ENCODE measurements around the gene PGS1. TPM values are rescaled to one million over a fixed set of nuclear protein-coding genes. Genes with fewer than 3 reads are reported as not detected.
A peak's percentile ranks its signal among the peaks of the same experiment; 100 is the strongest.

PGS1 gene
- total RNA-seq, 2 donors from 2014 or later: 33.3 to 40.2 TPM

DNA sequence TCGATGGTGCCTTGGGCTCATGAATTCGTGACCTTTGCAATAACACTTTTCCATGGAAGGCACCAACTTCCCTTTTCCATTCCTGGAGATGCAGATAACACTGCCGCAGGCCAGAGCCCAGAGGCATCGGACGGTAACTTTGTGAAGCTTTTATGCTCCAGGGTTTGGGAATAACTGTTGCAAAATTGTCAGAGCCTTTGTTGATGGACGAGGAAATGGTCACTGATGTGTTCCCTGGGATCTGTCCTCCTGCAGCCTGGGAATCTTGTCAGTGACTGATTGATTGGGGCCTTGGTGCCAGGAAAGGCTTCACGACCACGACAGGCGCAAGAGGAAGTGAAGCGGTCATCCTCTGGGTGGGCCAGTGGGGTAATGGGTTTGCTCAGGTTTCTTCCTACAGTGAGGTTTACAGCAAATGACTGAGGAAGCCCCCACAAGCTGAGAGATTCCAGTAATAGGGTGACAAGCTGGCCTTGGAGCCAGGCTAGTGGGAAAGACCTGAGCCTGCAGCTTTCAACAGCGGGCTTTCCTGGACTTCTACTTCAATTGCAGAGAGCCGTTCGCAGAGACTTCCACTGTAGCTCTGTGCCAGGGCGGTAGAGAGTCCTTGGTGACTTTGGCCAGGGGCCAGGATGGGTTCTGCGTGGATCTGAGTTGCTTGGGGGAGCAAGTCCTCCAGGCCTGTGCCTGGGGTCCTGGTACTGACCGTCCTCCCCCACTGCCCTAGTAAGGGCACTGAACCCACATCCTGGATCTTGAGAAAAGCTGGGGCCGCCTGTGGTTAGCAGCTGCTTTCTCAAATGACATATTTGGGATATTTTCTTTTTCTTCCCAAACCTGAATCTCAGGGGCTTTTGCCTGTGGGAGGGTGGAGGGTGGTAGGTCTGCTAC lies 37.6 kb downstream of the PGS1 start:
- Histone ChIP-seq H3K4me1 (peaks cover 41% of the 10 kb centered on the region), H3K4me3 (no peak overlapping the region)

DNA sequence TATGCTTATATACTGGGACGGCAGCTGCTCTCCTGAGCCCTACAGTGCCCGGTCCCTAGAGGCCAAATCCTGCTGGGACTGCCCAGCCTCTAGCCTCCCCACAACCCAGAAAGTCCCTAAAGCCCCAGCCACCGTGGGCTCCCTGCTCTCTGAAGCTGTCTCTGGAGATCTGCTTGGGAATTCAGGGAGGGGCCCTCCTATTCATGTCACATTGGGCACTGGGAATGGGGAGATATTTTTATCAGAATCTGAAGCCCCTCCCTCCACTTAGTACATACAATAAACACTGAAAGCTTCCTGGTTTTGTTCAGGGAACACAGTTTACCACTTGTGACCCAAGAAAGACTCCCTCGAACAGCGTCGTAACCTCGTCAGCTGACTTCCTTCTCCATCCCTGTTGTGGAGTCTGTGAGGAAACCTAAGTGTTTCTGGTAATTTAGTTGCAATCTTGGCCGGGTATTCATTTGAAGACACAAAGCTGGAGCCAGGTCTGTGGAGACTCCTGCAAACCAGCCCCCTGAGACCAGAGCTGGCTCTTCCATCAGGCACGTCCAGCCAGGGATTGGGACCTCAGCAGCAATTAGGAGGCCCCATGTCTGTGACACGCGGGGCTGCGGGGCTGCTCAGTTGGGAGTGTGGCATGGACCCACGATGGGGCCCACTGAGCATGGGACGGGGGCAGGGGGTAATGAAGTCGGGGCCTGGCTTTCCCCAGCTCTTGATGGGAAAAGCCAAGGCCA lies 38.5 kb downstream of the PGS1 start:
- peak overlapping the region; percentile 85 for H3K27ac ChIP-seq
- no peaks in the 10 kb centered on the region for H3K27me3 ChIP-seq
- no peaks in the 10 kb centered on the region for H3K36me3 ChIP-seq
- no peaks in the 10 kb centered on the region for H3K9me3 ChIP-seq
- peak; percentile 65 for DNase-seq
- no peak overlapping the region for H3K4me3 ChIP-seq
- H3K9ac ChIP-seq (ENCODE audit: low read depth in 2 of 2, low read length in 2 of 2): peak overlapping the region; percentile 36 to 72
- TF ChIP-seq, protein P1, sequence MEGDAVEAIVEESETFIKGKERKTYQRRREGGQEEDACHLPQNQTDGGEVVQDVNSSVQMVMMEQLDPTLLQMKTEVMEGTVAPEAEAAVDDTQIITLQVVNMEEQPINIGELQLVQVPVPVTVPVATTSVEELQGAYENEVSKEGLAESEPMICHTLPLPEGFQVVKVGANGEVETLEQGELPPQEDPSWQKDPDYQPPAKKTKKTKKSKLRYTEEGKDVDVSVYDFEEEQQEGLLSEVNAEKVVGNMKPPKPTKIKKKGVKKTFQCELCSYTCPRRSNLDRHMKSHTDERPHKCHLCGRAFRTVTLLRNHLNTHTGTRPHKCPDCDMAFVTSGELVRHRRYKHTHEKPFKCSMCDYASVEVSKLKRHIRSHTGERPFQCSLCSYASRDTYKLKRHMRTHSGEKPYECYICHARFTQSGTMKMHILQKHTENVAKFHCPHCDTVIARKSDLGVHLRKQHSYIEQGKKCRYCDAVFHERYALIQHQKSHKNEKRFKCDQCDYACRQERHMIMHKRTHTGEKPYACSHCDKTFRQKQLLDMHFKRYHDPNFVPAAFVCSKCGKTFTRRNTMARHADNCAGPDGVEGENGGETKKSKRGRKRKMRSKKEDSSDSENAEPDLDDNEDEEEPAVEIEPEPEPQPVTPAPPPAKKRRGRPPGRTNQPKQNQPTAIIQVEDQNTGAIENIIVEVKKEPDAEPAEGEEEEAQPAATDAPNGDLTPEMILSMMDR (IDR thresholded peaks at IDR 0.05): no peak
- peaks cover 33% of the 10 kb centered on the region for H3K4me1 ChIP-seq
- intact Hi-C loops (cut with DNase I): no loop called here

More for the DNA sequence above, 37.6 kb downstream of the PGS1 start:
- TF ChIP-seq, protein P1 (IDR thresholded peaks at IDR 0.05): no peak
- Histone ChIP-seq H3K9me3 (no peaks in the 10 kb centered on the region), H3K27ac (peak overlapping the region; percentile 85), H3K9ac (ENCODE audit: low read depth in 2 of 2, low read length in 2 of 2) (peak overlapping the region; percentile 36 to 72), H3K27me3 (no peaks in the 10 kb centered on the region), H3K36me3 (no peaks in the 10 kb centered on the region)
- intact Hi-C loops (cut with DNase I): no loop called here
- DNase-seq: peak; percentile 51

DNA sequence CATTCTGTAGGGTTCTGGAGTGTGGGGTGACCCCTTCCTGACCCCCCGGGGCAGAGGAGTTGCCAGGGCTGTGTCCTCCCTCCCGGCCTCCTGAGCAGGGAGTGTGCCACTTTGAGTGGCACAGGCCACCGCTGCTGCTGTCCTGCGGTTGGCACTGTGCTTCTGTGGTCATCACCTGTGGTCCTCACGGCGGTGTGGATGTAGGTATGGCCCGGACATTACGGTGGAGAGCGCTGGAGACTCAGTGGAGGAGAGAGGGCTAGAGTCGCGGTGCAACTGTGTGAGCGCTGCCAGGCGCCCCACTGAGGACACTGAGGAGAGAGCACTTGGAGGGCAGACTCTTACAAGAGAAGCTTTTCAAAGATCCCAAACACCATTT lies 39.1 kb downstream of the PGS1 start:
- intact Hi-C loops (cut with DNase I): no loop called here
- H3K4me1 ChIP-seq: peaks cover 31% of the 10 kb centered on the region
- H3K9ac ChIP-seq (ENCODE audit: low read depth in 2 of 2, low read length in 2 of 2): peak overlapping the region in 1 of 2 donors; percentile 72
- H3K9me3 ChIP-seq: no peaks in the 10 kb centered on the region
- H3K27me3 ChIP-seq: no peaks in the 10 kb centered on the region
- TF ChIP-seq, protein P1 (IDR thresholded peaks at IDR 0.05): no peak
- DNase-seq: no peak
- peak overlapping the region; percentile 85 for H3K27ac ChIP-seq
- H3K4me3 ChIP-seq: no peak overlapping the region
- no peaks in the 10 kb centered on the region for H3K36me3 ChIP-seq

DNA sequence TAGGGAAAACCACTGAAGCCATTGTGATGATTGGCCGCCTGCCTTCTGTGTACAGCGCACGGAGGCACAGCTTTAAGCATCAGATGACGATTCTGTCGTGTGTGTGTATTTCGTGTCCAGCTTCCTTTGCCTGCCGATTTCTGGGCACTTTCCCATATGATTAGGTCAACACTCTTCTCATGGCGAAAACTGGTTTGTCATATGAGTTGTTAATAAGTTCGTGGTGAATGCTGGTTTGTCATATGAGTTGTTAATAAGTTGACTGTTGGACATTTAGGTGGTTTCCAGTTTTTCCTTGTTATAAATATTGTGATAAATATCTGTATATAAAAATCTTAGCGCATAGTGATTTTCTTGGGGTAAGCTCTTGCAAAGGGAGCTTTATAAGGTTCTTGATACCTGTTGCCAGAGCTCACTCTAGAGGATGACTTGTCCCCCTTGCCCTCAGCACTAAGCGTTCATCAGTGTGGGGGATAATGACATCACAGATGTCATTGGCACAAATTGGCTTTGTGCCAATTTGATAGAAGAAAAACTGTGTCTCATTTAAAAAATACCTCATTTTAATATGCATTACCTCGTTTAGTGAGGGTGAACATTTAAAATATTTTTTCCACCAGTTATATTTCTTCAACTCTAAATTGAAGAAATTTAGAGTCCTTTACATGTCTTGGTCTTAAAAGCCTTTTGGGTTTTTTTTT lies 40.0 kb downstream of the PGS1 start:
- intact Hi-C loops (cut with DNase I): no loop called here
- Histone ChIP-seq H3K4me3 (no peak overlapping the region), H3K27ac (no peak overlapping the region), H3K4me1 (peaks cover 31% of the 10 kb centered on the region), H3K9ac (ENCODE audit: low read depth in 2 of 2, low read length in 2 of 2) (no peak overlapping the region), H3K27me3 (no peaks in the 10 kb centered on the region), H3K9me3 (no peaks in the 10 kb centered on the region), H3K36me3 (no peaks in the 10 kb centered on the region)
- TF ChIP-seq, protein P1 (IDR thresholded peaks at IDR 0.05): no peak
- DNase-seq: no peak

Measured in colonic mucosa (tissue), 4 donors.